MG63 (cell line): ENCODE measurements around the gene PHYH. TPM values are rescaled to one million over a fixed set of nuclear protein-coding genes. Genes with fewer than 3 reads are reported as not detected.

Source experiments
- DNase-seq: peaks from one replicate; pipeline ENCODE4 v3.0.0-alpha.2; 2020
- H3K27me3 ChIP-seq: fragments of 250-450 bp; sonication (Bioruptor Pico); 2 replicates; pipeline ENCODE4 v1.5.1; 2020; ENCODE audit warnings: mild to moderate bottlenecking, moderate library complexity
- H3K36me3 ChIP-seq: fragments of 250-450 bp; sonication (Bioruptor Pico); 2 replicates; pipeline ENCODE4 v1.5.1; 2020; ENCODE audit warnings: mild to moderate bottlenecking, moderate library complexity
- H3K4me3 ChIP-seq: fragments of 250-450 bp; sonication (Bioruptor Pico); 2 replicates; pipeline ENCODE4 v1.5.1; 2020; ENCODE audit warnings: mild to moderate bottlenecking, moderate library complexity
- H3K9me3 ChIP-seq: fragments of 250-450 bp; sonication (Bioruptor Pico); 2 replicates; pipeline ENCODE4 v1.5.1; 2020; ENCODE audit warnings: mild to moderate bottlenecking, moderate library complexity
- total RNA-seq: library from RNA; depleted of rRNA; stranded (reverse); fragments of >200 nt; shearing (Covaris generic); gene quantifications from 2 replicates; pipeline ENCODE4 v1.2.3, GENCODE V29; 2014; ENCODE audit warnings: low replicate concordance

Gene PHYH
- total RNA-seq, 1 experiment from 2014 or later = 12.7 TPM

DNA sequence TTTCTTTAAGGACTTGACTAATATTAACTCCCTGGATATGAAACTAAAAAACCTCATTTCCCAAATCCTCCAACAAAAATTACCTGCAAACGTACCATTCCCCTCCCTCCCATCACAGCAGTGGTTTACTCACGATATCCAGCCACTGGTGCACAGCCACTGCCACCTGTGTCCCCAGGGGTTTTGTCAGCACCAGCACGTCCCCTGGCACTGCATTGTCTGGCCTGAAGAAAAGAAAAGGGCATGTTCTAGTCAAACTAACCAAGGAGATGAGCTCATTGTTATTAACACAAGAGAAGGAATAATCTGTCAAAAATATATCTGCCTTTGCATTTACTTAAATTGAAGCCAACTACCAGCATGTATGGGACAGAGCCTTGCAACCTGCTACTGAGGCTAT lies 29.7 kb upstream of the PHYH start:
- peaks cover 78% of the 10 kb centered on the region for H3K36me3 ChIP-seq
- no peak for DNase-seq
- H3K27me3 ChIP-seq = no peaks in the 10 kb centered on the region
- H3K9me3 ChIP-seq = no peaks in the 10 kb centered on the region
- no peak overlapping the region for H3K4me3 ChIP-seq

DNA sequence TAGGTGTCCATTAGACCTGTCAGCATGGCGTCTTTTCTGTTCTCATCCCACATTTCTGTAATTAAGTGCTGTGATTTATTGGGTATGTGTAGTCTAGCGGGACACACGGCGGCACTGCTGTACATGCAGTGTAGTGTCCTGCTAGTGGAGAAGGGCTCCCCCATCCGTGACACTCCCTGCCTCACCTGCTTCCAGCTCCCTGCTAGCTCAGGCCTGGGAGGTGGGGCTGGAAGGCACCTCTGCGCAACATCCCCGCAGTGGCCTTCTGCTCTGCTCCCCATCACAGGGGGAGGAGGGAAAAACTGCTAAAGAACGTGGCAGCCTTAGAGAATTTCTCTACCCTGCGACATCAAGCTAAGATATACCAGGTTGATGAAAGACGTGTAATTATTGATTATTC lies 28.7 kb upstream of the PHYH start:
- peaks cover 83% of the 10 kb centered on the region for H3K36me3 ChIP-seq
- no peaks in the 10 kb centered on the region for H3K9me3 ChIP-seq
- DNase-seq = no peak
- no peaks in the 10 kb centered on the region for H3K27me3 ChIP-seq
- no peak overlapping the region for H3K4me3 ChIP-seq

DNA sequence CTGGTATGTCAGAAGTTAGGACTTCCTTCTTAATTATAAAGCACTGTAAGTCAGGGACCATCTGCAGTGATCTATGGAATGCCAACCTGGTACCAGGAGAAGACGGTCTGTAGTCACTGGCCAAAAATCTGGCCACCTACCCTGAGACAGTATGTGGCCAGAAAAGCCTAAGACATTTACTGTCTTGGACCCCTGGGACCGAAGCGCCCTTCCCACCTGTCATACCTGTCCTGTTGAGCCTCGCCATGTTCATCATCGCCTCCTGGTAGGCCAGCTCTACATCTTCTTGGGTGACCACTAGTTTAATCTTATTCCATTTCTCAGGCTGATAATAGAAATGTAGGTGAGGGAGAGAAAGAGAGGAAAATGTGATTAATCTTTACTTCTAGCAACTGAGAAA lies 28.3 kb upstream of the PHYH start:
- Histone ChIP-seq H3K4me3 (no peak overlapping the region), H3K9me3 (no peaks in the 10 kb centered on the region), H3K27me3 (no peaks in the 10 kb centered on the region), H3K36me3 (peaks cover 82% of the 10 kb centered on the region)
- no peak for DNase-seq

DNA sequence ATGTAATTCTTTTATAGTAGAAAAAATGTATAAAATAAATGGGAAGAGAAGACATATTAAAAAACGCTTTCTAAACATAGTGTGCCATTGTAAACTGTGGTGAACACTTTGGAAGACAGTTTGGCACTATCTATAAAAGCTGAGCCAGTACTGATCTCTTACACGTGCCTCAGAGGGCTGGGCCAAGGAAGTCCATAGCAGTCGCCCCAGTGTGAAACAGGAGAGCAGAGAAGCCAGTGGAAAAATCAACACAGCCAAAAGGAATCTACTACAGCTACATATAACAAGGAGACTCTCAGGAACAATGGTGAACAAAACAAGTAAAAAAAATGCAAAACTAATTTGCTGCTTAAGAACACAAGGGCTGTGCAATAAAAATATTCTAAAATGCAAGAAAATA lies 27.7 kb upstream of the PHYH start:
- H3K4me3 ChIP-seq = no peak overlapping the region
- no peaks in the 10 kb centered on the region for H3K27me3 ChIP-seq
- H3K9me3 ChIP-seq = no peaks in the 10 kb centered on the region
- H3K36me3 ChIP-seq = peaks cover 88% of the 10 kb centered on the region
- no peak for DNase-seq

DNA sequence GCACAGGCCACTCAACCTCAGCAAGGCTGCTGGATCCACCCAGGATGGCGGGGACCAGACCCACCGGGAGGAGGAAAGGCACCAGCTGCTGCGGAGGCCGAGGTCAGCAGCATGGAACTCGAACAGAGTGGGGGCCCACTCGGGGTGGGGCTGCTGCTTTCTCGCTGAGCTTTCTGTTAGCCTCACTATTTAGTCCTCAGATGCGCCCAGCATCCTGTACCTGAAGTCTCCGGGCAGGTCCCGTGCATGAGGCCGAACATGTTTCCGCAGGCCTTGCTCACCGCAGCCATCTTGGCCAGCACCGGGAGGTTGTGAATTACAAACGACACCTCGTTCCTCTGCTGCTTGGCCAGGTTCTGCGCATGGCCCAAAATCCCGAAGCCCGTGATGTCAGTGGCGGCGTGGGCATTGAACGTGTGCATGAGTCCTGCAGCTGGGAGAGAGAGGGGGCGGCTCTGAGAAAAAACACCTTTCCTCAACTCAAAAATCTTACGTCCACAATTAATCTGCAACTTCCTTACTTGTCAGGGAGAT lies 22.8 kb upstream of the PHYH start:
- no peak overlapping the region for H3K4me3 ChIP-seq
- H3K9me3 ChIP-seq = no peaks in the 10 kb centered on the region
- H3K36me3 ChIP-seq = peaks cover 70% of the 10 kb centered on the region
- H3K27me3 ChIP-seq = no peaks in the 10 kb centered on the region
- no peak for DNase-seq

DNA sequence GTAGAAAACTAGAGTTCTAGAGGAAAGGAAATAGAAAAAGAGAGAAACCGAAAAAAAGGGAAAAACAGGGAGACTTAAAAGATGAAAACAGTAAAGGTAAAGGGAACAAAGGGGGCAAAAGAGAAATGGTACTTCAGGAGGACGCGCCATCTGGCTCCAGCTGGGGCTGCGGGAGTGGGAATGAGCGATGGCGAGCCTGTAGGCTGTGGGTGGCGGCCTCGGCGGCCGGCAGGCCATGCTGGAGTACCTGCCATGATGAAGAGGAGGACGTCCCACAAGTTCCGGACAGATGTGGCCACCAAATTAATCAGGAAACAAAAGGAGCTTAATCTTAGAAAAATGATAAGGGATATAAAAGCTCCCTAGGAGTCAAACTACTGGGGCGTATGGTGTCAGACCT lies 21.7 kb upstream of the PHYH start:
- DNase-seq = no peak
- no peaks in the 10 kb centered on the region for H3K9me3 ChIP-seq
- H3K36me3 ChIP-seq = peaks cover 61% of the 10 kb centered on the region
- no peak overlapping the region for H3K4me3 ChIP-seq
- no peaks in the 10 kb centered on the region for H3K27me3 ChIP-seq

DNA sequence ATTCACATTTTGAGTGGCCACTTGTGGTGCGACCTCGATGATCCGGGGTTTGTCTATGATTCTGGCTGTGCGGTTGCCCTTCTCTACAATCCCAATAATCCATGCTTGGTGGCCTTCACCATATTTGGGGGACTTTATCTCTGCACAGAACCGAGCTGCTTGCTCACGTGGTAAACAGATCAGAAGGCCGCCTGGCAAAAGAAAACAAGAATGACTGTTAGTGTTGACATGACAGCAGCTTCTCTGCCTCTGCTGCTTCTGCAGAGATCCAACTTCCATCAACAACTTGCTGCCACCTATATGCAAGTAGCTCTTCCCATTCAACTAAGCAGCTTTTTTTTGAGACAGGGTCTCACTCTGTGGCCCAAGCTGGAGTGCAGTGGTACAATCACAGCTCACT lies 19.3 kb upstream of the PHYH start:
- Histone ChIP-seq H3K4me3 (no peak overlapping the region), H3K9me3 (no peaks in the 10 kb centered on the region), H3K36me3 (peaks cover 40% of the 10 kb centered on the region), H3K27me3 (no peaks in the 10 kb centered on the region)
- no peak for DNase-seq

DNA sequence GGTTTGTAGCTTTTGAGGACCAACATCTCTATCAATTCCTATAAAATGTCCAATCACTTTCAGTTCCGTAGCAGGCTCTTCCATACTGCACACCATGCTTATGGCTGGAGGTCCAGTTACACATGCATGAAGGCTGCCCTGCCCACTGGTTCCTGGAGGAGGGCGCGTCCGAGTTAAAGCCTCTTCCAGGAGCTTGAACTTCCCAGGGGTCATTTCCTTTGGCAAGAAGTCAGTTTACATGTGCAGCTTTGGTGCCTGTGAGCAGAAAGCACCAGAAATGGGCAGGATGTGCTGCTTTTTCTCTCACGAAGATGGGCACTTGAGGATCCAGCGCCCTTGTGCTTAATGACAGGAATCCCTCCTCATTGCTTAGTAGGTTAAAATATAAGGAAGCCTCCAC lies 17.6 kb upstream of the PHYH start:
- no peaks in the 10 kb centered on the region for H3K27me3 ChIP-seq
- peak; percentile 10 for DNase-seq
- H3K4me3 ChIP-seq = no peak overlapping the region
- no peaks in the 10 kb centered on the region for H3K9me3 ChIP-seq
- peaks cover 27% of the 10 kb centered on the region for H3K36me3 ChIP-seq

DNA sequence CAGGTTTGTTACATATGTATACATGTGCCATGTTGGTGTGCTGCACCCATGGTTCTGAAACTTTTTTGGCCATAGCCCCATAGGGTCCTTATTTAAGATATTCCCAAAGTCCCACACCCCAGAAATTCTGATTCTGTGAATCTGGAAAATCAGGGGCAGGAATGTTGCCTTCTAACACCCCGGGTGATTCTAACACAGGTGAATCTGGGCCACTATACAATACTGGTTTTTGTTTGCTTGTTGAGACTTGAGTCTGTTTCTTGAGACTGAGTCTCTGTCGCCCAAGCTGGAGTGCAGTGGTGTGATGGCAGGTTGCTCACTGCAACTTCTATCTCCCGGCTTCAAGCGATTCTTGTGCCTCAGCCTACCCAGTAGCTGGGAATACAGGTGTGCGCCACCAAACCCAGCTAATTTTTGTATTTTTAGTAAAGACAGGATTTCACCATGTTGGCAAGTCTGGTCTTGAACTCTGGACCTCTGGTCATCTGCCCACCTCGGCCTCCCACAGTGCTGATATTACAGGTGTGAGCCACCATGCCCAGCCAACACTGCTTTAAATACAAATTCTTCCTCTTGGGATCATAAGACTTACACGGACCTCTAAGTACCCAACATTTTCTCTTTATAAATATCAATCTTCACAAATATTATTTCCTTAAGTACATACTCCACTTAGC lies 16.9 kb upstream of the PHYH start:
- Histone ChIP-seq H3K4me3 (no peak overlapping the region), H3K27me3 (no peaks in the 10 kb centered on the region), H3K36me3 (peaks cover 23% of the 10 kb centered on the region), H3K9me3 (no peaks in the 10 kb centered on the region)
- DNase-seq = no peak

DNA sequence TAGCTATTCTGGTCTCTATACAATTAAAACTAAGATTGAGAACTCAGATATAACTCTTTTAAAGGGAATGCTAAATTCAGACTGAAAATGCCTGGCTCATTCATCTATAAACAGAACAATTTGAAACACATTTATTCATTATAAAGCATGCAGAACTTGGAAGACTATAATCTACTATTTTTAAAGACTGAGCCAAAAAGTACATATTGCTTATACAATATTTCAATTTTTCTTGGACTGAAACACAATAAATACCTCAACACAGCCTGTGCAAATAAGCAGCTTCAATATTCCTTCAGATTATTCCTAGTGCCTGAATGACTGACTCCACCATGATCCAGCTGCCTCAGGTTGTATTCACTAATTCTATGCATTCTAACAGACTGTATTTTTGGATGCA lies 15.5 kb upstream of the PHYH start:
- H3K27me3 ChIP-seq = no peaks in the 10 kb centered on the region
- no peaks in the 10 kb centered on the region for H3K9me3 ChIP-seq
- DNase-seq = no peak
- no peak overlapping the region for H3K4me3 ChIP-seq
- H3K36me3 ChIP-seq = peaks cover 12% of the 10 kb centered on the region

DNA sequence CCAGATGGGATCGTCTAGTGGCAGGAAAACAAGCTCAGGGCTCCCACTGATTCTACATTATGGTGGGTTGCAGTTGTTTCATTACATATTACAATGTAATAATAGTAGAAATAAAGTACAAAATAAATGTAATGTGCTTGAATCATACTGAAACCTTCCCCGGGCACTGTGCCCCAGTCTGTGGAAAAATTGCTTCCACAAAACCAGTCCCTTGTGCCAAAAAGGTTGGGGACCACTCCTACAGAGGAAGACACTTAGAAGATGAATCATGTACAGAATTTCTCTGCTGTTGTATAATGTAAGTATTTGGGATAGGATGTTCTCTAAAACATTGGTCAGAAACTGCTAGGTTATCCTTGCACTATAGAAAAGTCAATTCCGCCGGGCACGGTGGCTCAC lies 11.3 kb upstream of the PHYH start:
- peak; percentile 62 for DNase-seq
- Histone ChIP-seq H3K36me3 (no peaks in the 10 kb centered on the region), H3K4me3 (no peak overlapping the region), H3K27me3 (no peaks in the 10 kb centered on the region), H3K9me3 (no peaks in the 10 kb centered on the region)

DNA sequence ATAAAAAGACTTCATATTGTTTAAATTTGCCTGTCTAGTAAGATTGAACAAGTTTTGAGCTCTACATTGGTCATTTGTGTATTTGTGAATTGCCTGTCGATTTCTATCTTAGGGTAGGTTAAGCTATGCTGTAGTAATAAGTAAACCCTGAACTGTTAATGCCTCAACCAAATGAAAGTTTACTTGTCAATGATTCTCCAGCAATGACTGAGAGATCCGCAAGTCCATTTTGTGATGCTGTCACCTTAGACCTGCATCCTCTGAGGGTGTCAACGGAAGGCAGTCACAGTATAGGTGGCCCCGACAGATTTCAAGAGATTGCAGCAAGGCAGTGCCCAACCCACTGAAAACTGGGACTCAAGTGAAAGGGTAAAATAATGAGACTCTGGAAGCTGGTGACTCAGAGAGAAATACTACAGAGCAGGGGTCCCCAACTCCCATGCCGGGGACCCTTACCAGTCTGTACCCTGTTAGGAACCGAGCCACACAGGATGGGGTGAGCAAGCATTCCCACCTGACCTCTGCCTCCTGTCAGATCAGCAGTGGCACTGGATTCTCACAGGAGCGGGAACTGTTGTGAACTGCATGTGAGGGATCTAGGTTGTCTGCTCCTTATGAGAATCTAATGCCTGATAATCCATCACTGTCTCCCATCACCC lies 10.8 kb upstream of the PHYH start:
- H3K4me3 ChIP-seq = no peak overlapping the region
- H3K9me3 ChIP-seq = no peaks in the 10 kb centered on the region
- no peak for DNase-seq
- no peaks in the 10 kb centered on the region for H3K27me3 ChIP-seq
- H3K36me3 ChIP-seq = no peaks in the 10 kb centered on the region

DNA sequence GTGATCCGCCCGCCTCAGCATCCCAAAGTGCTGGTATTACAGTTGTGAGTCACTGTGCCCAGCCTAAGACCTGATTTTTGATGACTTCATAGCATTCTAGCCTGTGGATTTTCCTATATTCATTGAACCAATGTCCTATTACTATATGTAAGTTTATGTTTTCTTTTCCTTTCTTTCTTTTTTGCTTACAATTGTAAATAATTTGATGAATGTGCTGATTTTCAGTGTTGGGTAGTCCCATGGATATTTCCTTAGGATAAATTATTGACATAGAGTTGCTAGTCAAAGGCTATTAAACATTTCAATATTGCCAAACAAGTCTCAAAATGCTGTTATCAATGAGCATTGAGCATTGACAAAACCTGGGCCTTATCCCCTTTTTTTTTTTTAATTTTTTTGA lies 9.9 kb upstream of the PHYH start:
- H3K9me3 ChIP-seq = no peaks in the 10 kb centered on the region
- no peaks in the 10 kb centered on the region for H3K36me3 ChIP-seq
- no peak overlapping the region for H3K4me3 ChIP-seq
- H3K27me3 ChIP-seq = no peaks in the 10 kb centered on the region
- DNase-seq = no peak

DNA sequence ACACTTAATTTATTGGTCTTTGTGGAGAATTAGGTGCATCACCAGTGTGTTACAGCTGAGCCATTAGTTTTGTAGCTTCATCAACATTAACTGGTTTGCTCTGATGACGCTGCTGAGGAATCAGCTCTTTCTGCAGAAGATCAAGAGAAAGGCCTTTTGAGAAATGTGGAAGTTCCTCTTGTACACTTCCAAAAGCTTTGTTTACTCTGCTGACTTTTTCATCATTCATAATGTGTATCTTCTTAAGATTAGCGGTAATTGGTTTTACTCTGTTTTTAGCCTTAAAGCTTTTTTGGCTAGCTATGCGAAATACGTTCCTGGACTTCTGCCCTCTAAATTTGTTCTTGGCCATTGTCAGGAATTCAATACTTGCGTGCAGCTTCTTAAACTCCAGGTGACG lies 8.2 kb upstream of the PHYH start:
- H3K36me3 ChIP-seq = no peaks in the 10 kb centered on the region
- DNase-seq = no peak
- H3K27me3 ChIP-seq = no peaks in the 10 kb centered on the region
- H3K9me3 ChIP-seq = no peaks in the 10 kb centered on the region
- H3K4me3 ChIP-seq = no peak overlapping the region

DNA sequence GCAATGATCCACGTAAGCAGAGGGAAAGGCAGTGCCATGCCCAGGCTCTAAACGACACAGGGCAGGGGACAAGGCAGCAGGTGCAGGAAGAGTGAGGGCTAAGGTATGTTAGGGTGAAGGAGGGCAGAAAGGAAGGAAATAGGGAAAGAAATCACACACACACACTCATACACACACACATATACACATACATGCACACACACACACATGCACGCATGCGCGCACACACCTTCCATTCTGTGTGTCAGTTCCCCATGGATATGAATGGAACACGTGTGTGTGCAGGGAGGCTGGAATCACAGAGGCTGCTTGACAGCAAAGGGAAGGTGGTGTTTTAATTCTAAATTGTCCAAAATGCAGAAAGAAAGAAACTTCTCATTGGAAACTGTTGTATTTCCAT lies 6.2 kb upstream of the PHYH start:
- Histone ChIP-seq H3K36me3 (no peaks in the 10 kb centered on the region), H3K4me3 (no peak overlapping the region), H3K9me3 (no peaks in the 10 kb centered on the region), H3K27me3 (no peaks in the 10 kb centered on the region)
- DNase-seq = no peak

DNA sequence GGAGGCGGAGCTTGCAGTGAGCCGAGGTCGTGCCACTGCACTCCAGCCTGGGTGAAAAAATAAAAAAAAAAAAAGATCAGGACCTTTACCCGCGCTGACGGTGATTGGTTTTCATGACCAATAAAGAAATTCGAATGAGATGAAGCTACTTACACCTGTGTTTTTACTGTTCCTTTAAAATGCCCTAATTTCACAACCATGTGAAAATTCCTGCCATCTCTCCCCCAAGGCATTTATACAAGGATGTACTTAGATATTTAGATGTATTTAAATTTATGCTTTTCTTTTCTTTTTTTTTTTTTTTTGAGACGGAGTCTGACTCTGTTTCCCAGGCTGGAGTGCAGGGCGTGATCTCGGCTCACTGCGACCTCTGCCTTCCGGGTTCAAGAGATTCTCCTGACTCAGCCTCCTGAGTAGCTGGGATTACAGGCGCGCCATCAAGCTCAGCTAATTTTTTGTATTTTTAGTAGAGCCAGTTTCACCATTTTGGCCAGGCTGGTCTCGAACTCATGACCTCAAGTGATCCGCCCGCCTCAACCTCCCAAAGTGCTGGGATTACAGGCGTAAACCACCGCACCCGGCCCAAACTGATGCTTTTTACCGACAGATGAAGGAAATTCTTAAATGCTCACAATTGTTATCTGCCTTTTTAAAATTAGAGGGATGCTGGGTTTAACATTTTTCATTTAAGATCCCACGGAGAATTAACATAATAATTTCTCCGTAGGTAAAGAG lies 3.1 kb upstream of the PHYH start:
- Histone ChIP-seq H3K27me3 (no peaks in the 10 kb centered on the region), H3K4me3 (peak overlapping the region; percentile 67), H3K36me3 (no peaks in the 10 kb centered on the region), H3K9me3 (no peaks in the 10 kb centered on the region)
- no peak for DNase-seq

DNA sequence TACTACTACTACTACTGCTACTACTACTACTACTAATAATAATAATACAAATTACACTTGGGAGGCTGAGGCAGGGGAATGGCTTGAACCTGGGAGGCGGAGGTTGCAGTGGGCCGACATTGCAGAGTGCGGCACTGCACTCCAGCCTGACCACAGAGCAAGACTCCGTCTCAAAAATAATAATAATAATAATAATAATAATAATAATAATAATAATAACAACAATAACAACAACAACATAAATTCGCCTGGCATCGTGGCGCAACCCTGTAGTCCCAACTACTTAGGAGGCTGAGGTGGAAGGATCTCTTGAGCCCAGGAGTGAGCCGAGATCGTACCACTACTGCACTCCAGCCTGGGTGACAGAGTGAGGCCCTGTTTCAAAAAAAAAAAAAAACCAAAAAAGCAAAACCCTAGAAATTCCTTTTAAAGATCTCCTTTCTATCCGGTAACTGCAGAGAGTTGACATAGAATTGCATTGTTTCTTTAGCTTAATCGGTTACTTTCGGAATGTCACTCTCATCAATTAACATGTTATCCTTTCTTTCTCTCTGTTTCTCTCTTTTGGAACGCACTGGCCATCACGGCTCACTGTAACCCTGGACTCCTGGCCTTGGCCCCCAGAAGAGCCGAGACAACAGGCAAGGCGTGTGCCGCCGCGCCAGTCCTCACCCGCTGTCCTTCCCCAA lies 972 bp downstream of the PHYH start:
- H3K27me3 ChIP-seq = no peaks in the 10 kb centered on the region
- no peak for DNase-seq
- H3K36me3 ChIP-seq = no peaks in the 10 kb centered on the region
- peak overlapping the region; percentile 58 for H3K4me3 ChIP-seq
- H3K9me3 ChIP-seq = no peaks in the 10 kb centered on the region
